ENCODE data around the gene SPN.
"Not testable (repeated sequence)": the region's sequence is repeated elsewhere in the genome, so short reads cannot be mapped to it uniquely, and the experiment has no call there.

The SPN gene

DNA sequence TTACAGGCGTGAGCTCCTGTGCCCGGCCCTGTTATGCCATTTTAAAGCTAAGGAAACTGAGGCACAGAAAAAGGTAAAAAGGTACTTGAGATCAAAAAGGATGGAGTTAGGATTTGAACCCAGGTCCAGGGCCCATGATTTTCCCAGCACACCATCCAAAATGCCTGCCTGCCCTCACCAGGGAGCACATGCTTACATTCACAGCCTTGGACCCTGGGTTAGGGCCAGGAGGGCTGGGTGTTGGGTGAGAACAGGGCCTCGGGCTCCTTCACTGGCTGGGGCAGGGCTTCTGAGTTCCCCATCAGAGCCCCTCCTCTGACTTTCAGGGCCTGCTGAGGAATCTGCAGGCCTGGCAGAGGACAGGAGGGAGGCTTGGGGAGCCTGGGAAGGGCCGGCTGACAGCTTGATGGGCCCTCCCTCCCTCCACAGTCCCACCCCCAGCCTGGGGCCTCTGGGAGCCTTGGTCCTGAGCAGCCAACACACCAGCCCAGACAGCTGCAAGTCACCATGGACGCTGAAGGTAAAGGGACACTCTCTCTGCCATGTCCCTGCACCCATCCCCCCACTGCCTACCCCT lies 15.7 kb downstream of the SPN start, which contains the start of gene QPRT:
Gene QPRT, plus strand, starts transcription at position 490 of the 577 bp plus-strand sequence. Its CDS starts 18 bp downstream, at position 508.
- peak; percentile 98 for DNase-seq

DNA sequence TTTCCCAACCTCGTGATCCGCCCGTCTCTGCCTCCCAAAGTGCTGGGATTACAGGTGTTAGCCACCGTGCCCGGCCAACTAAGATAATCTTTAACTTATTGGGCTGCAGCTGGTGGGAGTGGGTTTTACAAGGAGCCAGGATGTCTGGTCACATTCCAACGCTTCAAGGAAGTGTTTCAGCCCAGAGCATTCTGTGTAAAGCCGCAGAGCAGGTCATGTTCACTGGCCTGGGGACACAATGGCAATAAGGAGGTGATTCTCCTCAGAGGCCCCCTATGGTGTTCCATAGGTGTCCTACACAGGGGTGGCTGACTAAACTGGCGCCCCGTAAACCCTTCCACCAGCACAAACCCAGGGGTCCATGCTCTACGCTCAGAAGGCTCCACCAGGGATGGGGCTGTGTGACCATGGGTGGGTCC lies 17.1 kb downstream of the SPN start:
- peak; percentile 84 for DNase-seq

DNA sequence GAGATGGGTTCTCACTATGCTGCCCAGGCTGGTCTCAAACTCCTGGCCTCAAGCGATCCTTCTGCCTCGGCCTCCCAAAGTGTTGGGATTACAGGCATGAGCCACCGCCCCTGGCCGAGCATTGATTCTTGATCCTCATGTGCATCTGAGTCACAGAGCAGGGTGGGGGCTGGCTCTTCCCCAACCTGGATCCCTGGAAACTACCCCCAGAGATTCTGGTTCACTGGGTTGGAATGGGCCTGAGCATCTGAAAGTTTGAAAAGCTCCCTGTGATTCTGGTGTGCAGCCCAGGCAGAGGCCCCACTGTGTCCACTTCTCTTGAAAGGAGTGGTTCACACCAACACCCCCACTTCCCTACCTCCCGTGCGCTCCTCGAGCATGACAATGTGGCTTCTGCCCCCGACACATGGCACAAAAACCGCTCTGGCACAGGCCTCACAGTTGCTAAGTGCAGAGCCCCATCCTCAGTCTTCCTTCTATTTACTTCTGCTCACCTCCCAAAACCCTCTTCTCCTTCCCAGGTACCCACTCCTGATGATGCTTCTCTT lies 20.6 kb downstream of the SPN start:
- no peak for DNase-seq

DNA sequence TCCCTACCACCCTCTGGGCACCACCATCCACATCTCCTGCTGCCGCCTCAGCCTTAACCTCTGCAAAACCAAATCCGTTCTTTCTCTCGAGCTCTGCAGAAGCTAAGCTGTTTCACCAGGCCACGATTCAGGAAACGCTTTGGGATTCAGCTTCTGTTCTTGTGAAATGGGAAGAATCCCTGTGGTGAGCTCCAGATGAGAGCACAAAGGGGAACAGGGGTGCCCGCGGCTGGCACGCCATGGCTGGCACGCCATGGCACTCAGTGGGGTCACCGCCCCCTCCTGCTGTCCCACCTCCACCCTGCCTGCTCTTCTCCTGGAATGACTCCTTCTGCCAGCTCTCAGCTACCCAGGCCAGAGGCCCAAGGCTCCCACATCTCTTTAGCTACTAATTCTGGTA lies 21.6 kb downstream of the SPN start:
- no peak for DNase-seq

DNA sequence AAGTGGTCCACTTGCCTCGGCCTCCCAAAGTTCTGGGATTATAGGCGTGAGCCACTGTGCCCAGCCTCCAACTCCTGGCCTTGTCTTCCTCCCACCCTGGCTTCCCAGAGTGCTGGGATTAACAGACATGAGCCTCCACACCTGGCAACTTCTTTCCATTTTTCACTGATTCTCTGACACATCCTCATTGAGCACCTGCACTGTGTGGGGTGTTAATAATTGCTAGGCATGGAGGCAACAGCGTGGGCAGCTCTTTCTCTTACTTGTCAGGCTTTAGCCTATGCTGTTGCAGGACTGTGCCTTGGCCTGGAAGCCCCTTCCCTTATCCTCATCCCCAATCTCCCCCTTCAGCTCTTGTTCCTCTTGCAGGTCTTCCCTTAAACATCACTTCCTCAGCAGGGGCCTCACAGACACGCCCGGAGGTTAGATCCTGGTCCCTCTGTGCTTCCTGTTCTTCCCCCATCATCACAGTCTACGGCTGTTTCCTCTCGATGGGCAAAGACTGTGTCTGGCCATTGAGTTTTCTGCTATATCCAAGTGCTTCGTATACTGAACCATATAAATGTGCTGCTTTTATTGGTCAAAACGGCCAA lies 23.8 kb downstream of the SPN start:
- no peak for DNase-seq

DNA sequence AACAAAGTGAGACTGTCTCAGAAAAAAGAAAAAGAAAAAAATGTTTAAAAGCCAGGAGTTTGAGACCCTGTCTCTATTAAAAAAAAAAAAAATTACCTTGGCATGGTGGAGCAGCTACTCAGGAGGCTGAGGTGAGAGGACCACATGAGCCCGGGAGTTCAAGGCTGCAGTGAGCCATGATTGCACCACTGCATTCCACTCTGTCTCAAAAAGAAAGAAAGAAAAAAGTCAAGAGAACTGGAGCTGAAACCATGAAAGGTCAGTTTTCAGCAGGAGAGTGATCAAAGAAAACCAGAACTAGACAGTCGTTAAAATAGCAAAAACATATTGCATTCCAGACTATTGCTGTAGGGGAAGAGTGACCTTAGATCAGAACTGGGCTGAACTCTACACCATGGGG lies 24.7 kb downstream of the SPN start:
- no peak for DNase-seq

DNA sequence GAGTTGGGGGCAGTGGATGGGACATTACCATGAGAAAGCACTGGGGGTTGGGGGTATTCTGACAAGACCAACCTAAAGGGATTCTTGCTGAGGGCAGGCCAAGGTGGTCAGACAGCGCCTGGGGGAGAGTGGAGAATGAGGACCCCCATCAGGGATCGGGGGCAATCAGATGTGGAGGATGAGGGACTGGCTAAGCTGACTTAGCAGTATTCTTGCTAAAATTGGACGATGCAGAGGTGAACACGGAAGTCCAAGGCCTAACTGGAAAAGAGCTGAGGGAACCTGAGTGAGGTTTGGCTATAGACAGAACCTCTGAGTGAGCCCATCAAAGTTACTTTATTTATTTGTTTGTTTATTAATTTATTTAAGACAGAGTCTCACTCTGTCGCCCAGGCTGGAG lies 25.1 kb downstream of the SPN start:
- no peak for DNase-seq

DNA sequence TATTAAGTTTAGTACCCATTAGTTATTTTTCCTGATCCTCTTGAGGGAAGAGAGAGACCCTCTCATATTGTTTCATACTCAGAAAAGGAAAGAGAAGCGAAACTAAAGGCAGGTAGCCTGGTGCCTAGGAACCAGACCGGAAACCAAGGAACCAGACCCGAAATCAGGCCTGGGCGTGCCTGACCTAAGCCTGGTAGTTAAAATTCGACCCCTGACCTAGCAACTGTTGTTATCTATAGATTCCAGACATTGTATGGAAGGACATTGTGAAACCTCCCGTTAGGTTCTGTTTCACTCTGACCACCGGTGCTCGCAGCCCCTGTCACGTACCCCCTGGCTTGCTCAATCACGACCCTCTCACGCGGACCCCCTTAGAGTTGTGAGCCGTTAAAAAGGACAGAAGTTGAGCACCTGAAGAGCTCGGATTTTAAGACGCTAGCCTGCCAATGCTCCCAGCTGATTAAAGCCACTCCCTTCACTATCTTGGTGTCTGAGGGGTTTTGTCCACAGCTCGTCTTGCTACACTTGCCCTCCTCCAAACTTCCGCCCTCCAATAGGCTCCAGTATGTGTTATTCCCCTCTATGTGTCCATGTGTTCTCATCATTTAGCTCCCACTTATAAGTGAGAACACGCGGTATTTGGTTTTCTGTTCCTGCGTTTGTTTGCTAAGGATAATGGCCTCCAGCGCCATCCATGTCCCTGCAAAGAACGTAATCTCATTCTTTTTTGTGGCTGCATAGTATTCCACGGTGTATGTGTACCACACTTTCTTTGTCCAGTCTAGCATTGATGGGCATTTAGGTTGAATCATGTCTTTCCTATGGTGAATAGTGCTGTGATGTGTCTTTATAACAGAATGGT lies 26.7 kb downstream of the SPN start:
- DNase-seq: not testable (repeated sequence)

DNA sequence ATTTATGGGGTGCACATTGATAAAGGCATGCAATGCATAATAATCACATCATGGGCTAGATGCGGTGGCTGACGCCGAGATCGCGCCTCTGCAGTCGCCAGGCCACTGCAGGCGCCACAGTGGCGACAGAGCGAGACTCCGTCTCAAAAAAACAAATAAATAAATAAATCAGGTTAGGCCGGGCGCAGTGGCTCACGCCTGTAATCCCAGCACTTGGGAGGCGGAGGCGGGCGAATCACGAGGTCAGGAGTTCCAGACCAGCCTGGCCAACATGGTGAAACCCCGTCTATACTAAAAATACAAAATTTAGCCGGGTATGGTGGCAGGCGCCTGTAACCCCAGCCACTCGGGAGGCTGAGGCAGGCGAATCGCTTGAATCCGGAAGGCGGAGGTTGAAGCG lies 29.6 kb downstream of the SPN start:
- DNase-seq: not testable (repeated sequence)

DNA sequence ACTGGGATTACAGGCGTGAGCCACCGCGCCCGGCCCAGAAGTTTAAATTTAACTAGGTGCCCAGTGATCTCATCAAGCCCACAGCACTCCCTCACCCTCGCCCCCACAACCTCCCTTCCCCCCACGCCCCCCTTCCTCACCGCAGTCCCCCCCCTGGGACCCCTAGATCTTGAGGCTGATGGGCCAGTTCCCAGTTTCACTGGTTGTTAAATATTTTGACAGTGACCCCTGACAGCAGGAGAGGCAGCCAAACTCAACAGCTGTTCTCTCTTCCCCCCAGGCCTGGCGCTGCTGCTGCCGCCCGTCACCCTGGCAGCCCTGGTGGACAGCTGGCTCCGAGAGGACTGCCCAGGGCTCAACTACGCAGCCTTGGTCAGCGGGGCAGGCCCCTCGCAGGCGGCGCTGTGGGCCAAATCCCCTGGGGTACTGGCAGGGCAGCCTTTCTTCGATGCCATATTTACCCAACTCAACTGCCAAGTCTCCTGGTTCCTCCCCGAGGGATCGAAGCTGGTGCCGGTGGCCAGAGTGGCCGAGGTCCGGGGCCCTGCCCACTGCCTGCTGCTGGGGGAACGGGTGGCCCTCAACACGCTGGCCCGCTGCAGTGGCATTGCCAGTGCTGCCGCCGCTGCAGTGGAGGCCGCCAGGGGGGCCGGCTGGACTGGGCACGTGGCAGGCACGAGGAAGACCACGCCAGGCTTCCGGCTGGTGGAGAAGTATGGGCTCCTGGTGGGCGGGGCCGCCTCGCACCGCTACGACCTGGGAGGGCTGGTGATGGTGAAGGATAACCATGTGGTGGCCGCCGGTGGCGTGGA lies 31.5 kb downstream of the SPN start:
- no peak for DNase-seq

DNA sequence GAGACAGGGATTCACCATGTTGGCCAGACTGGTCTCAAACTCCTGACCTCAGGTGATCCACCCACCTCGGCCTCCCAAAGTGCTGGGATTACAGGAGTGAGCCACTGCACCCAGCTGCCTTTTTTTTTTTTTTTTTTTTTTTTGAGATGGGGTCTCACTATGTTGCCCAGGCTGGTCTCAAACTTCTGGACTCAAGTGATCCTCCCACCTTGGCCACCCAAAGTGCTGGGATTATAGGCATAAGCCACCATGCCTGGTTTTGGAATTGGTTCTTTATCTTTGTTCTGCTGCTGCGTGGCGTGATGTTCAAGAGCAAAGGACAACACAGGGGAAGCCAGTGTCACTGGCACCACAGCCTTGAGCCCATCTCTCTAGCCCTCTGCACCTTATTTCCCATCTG lies 32.6 kb downstream of the SPN start:
- DNase-seq: not testable (repeated sequence)

DNA sequence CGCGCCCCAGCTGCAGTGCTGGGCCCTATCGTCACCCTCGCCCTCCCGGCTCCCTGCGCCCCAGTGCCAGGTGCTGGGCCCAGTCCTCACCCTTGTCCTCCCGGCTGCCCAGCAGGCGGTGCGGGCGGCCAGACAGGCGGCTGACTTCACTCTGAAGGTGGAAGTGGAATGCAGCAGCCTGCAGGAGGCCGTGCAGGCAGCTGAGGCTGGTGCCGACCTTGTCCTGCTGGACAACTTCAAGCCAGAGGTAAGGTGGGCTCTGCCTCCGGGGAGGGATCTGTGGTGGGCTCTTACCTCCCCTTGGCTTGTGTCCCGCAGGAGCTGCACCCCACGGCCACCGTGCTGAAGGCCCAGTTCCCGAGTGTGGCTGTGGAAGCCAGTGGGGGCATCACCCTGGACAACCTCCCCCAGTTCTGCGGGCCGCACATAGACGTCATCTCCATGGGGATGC lies 33.9 kb downstream of the SPN start:
- no peak for DNase-seq

DNA sequence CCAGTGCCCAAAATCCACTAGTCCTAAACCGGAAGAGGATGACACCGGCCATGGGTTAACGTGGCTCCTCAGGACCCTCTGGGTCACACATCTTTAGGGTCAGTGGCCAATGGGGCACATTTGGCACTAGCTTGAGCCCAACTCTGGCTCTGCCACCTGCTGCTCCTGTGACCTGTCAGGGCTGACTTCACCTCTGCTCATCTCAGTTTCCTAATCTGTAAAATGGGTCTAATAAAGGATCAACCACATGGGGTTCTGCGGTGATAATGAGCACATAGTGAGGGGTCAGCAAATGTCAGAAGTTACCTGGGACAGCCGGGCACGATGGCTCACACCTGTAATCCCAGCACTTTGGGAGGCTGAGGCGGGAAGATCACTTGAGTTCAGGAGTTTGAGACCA lies 34.3 kb downstream of the SPN start:
- no peak for DNase-seq

DNA sequence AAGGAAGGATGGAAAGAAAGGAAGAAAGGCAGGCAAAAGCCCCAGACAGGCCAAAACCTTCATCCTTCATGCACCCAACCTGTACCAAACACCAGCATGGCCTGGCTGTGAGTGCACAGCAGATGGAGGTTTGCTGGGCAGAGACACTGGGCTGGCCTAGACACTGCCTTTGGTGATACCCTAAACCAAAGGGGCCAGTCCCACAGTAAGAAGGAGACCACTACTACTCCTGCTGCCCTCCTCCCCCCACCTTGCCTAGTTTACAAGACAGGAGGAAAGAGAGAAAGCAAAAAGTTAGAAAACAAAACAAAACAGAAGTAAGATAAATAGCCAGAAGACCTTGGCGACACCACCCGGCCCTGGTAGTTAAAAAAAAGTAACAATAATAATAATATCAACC lies 35.0 kb downstream of the SPN start:
- DNase-seq: no peak

DNA sequence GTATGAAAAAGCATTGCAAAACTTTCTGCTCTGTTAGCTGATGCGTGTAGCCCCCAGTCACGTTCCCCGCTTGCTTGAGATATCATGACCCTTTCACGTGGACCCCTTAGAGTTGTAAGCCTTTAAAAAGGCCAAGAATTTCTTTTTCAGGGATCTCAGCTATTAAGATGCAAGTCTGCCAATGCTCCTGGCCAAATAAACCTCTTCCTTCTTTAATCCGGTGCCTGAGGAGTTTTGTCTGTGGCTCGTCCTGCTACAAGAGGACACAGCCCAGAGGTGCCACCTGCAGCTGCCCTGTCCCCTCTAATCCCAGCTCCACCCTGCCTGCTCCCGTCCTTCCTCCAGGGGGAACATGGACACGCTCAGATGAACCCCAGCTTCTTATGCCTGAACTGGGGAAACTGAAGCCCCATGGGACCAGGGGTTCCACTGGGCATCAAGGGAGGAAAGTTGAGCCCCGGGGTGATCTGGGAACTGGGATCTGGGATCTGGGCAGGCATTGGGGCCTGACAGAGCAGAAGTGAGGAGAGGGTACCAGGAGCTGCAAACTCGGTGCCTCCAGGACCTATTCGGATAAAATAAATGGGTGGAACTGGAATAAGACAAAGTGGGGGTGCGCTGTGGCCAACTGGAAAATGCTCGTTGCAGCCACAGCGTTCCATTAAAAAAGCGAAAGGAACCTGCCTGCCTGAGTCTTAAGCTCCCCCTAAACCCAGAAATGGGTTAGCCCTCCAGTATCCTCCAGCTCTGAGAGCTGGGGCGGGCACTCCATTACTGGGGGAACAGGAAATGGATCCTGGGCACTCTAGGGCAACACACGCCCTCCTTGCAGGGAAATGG lies 35.7 kb downstream of the SPN start:
- DNase-seq: no peak

DNA sequence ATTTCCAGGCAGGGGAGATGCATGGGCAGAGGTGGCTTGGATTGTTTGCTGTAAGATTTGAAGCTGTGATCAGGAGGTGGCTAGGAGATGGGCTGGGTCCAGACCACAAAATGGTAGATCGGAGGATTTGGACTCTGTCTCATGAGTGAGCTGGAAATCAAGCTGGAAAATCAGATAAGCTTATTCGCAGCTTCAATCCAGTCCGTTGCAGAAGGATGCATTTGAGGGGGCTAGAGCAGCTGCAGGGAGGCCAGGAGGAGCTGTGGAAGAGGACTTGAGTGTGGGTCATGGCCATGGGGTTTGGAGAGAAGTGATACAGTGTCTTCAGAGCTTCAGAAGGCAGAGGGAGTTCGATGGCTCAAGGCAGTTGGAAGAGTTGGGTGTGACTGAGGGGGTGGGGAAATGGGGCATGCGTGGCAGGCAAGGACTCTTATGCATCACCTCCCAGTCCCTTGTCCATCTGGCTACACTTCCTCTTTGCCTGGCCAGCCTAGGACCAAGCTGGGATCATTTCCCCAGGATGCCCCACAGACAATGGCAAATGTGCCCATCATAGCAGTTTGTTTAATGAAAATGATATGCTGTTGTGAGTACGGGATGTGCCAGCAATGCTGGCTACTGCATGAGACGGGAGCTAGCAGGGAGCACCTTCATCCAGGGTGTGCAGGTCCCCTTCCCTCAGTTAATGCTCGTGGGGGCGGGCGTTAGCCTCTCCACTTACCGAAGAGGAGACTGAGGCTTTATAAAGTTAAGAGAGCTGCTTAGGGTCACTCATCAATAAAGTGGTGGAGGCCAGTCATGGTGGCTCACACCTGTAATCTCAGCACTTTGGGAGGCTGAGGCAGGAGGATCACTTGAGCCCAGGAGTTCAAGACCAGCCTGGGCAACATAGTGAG lies 36.5 kb downstream of the SPN start:
- DNase-seq: no peak

DNA sequence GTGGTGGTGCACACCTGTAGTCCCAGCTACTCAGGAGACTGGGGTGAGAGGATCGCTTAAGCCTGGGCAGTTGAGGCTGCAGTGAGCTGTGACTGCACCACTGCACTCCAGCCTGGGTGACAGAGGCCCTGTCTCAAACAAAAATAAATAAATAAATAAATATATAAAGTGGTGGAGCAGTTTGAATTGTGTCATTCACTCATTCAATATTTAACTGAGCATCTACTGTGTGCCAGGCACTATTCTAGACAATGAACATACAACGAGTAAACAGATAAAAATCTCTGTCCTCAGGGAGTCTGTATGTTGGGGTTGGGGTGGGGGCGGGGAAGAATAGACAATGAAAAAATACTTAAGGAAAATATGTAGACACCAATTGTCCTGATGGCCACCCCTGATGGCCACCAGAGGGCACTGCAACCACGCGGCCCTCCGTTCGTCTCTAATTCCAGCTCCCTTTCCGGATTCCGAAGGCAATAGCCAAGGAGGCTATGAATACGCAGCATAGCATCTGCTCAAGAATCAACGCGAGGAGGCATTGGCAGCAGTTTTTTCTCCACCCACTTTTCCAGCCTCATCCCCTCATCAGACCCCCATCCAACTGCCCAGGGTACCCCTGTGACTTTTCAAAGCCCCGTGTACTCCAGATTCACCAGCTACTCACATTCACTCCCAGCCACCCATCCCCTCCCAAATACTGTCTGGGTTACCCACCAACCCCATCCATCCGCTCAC lies 37.4 kb downstream of the SPN start:
- peak; percentile 87 for DNase-seq

DNA sequence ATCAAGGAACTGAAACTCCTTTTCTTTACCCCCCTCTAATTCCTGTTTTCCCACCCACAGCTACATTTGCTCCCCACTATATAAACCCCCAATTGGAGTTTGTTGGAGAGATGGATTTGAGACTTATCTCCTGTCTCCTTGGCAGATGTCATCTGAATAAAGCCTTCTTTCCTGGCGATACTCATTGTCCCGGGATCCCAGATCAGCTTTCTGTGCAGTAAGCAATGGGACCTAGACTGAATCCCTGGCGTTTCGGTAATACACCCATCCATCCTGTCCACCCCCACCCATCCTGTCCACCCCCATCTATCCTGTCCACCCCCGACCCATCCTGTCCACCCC lies 38.1 kb downstream of the SPN start:
- no peak for DNase-seq

DNA sequence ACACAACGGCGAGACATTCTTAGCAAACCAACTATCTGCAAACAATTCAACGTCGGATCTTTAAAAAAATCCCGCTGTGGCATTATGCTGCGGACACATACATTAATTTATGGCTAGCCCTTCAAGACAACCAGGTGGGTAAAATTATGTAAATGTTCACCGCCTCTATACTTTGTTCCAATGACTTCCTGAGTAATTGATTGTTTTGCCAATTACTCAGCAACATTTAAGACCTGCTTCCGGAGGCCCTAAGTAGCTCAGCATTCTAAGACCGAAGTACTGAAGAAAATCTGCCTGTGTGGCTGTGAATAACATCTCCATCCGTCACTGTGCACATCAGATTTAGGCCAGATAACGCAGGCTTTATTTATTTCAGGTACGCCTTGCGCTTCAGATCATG lies 39.2 kb downstream of the SPN start:
- DNase-seq: no peak

DNA sequence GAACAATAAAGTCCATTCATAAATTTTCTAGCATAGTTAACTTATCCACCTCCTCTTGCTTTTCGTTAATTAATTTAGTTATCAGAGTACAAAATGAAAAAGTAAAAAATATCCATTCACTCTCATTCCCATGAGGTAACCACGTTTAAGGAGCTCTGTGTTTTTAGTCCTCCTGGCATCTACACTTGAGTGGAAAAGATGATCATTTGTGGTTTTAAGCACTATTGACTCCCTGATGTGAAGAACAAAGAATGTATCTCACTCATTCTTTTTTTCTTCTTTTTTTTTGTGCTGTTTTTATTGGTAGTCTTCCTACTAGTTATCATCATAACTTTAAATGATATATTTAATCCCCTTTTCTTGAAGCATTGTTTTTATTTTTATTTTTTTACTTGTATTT lies 42.0 kb downstream of the SPN start:
- DNase-seq: no peak
